NCI-H2029 treated with DMSO at 0.1 percent for 48 hours (cell line): ENCODE results near the gene UPB1.

Source experiments
- DNase-seq: peaks from one replicate; lab custom pipeline; 2025; lab: John Stamatoyannopoulos, UW

The UPB1 gene

DNA sequence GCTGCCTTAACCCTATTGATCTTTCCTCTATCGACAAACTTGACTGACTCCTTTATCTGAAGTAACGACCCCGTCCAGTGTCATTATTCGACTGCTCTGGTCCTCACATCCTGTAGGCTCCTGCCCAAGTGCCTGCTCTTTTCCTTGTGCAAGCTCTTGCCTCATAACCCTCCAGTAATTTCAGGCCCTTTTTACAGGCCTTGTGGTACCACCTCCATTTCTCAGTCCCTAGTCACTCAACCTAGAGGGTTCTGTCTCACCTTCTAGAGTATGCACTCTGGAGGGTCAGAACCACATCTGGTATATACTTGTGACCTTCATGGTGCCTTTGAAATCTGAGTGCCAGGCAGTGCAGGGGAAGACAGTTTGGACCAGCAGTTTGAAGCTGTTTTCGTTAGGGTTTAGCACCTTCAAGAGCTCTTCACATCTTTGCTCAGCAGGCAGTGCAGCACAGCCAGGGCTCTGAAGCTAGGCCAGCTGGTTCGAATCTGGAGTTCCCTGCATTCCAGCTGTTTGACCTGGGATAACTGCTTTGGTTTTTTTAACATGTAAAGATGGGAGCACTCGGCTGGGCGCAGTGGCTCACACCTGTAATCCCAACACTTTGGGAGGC is 71.9 kb downstream of the UPB1 start:
- DNase-seq, result peak; percentile 60

DNA sequence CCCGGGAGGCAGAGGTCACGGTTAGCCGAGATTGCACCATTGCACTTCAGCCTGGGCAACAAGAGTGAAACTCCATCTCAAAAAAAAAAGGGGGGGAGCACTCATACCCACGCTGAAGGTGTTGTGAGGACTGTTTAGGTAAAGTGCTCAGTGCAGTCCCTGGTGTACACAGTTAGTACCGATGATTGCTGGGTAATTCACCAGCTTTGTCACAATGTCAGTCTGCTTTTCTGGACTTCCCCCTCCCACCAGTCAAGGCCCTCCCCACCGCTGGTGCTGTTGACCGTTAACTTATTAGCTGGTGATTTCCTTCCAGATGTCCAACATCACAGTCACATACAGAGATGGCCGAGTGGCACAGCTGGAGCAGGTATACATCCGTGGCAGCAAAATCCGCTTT is 72.5 kb downstream of the UPB1 start:
- DNase-seq, result no peak

DNA sequence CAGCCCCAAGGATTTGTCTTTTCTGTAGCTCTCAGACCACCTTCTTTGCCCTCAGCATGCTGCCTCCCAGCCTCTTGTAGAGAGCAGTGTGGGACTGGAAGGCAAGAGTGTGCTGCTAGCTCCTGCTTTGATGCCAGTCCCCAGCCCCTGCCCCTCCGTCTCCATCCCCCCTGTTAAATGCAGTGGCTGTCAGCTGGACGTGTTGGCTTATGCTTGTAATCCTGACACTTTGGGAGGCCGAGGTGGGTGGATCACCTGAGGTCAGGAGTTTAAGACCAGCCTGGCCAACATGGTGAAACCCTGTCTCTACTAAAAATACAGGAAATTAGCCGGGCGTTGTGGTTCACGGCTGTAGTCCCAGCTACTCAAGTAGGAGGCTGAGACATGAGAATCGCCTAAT is 76.1 kb downstream of the UPB1 start:
- no peak for DNase-seq

DNA sequence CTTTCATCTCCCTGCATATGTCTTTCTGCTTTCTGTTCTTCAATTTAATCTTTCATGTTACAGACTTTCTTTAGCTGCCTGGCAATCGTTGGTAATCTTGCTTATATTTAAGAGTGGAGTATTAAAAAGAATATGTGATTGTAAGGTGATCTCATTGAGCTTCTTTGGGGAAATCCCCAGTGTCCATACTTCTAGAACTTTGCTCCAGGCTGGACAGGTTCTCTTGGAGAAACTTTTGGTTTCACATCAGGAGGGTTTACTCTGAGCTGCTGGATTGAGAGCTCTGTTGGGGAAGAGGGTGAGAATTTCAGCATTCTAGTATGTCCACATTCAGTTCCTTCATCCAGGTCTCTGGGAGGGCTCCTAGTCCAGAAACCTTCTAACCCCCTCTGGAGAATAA is 81.6 kb downstream of the UPB1 start:
- DNase-seq, result no peak
